Tongue (tissue), 2 donors: ENCODE data around the gene GP1BA. TPM values are rescaled to one million over a fixed set of nuclear protein-coding genes. Genes with fewer than 3 reads are reported as not detected.
A peak's percentile ranks its signal among the peaks of the same experiment; 100 is the strongest.

ENCODE experiments used
- DNase-seq: peaks from one replicate; pipeline ENCODE4 v3.0.0-alpha.2; 2015
- total RNA-seq: library from RNA; depleted of rRNA; stranded (reverse); fragments of >200 nt; gene quantifications from one replicate; pipeline ENCODE4 v1.2.3, GENCODE V29; 2014

GP1BA gene
- total RNA-seq, 1 donor from 2014 or later: not detected

DNA sequence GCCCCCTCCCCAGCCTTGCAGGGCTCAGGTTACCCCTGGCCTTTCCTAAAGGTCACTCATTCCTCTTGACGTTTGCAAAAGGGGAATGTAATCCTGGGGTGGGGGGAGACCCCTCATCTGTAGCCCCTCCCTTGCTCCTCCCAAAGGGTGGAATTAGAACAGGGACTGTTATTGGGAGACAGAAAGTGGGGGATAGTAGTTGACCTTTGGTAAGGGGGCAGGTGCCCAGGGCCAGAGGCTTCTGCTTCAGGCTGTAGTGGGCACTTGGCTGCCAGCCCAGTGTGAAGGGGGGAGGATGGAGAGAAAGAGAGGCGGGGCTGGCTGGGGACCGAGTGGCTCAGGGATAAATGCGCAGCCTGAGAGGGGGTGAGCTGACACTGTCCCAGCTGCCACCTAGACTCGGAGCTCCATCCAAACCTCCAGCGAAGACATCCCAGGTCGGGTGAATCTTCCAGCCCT is 18.7 kb downstream of the GP1BA start, which contains the start of gene ENO3:
Gene ENO3 (plus strand): TSS at position 374 of the 459 bp plus-strand sequence. CDS start 711 bp downstream, outside the sequence.
- DNase-seq: peak; percentile 82

- peak; percentile 78 for DNase-seq
These were observed 19.4 kb downstream of the GP1BA start for GRCh38 chr17:4951486-4951885.

GRCh38 chr17:4953451-4953961 is 21.4 kb downstream of the GP1BA start:
- peak; percentile 85 for DNase-seq

GRCh38 chr17:4955091-4955490 is 23.0 kb downstream of the GP1BA start:
- no peak for DNase-seq

DNA sequence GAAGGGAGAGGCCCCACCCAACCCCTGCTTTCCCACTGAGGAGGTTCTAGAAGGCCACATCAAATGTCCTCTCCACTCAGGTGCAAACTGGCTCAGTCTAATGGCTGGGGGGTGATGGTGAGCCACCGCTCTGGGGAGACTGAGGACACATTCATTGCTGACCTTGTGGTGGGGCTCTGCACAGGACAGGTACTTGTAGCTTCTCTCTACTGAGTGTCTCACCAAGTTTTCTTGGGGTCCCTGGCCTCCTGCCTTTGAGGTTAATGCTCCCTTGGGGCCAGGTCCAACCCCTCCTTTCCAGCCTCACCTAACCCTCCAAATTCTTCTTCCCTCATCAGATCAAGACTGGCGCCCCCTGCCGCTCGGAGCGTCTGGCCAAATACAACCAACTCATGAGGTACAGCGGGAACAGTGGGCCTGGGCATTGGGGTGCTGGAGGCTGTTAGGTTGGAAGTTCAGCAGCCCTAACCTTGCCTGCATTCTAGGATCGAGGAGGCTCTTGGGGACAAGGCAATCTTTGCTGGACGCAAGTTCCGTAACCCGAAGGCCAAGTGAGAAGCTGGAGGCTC is 24.5 kb downstream of the GP1BA start:
- no peak for DNase-seq

GRCh38 chr17:4958102-4958501 is 26.0 kb downstream of the GP1BA start:
- no peak for DNase-seq

- no peak for DNase-seq
These were observed 27.3 kb downstream of the GP1BA start for GRCh38 chr17:4959261-4959965.

GRCh38 chr17:4960279-4960922 is 28.3 kb downstream of the GP1BA start:
- no peak for DNase-seq

DNA sequence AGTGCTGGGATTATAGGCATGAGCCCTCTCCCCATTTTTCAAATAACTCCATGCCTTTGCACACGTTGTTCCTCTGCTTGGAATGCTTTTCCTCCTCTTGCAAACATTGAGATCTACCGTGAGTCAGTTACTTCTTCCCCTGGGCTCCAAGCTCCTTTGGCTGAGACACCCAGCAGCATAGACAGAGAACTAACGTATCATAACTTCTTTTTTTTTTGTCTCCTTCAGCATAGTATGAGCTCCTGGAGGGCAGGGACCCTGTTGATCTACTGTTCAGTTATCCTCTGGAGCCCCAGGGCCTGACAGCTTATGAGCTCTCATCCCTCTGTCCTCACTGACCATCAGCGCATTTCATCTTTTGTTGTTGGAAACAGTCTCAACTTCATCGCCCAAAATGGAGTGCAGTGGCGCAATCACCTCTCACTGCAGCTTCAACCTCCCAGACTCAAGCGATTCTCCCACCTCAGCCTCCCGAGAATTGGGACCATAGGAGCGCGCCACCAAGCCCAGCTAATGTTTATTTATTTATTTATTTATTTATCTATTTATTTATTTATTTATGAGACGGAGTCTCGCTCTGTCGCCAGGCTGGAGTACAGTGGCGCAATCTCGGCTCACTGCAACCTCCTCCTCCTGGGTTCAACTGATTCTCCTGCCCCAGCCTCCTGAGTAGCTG is 33.4 kb downstream of the GP1BA start:
- DNase-seq: no peak

DNA sequence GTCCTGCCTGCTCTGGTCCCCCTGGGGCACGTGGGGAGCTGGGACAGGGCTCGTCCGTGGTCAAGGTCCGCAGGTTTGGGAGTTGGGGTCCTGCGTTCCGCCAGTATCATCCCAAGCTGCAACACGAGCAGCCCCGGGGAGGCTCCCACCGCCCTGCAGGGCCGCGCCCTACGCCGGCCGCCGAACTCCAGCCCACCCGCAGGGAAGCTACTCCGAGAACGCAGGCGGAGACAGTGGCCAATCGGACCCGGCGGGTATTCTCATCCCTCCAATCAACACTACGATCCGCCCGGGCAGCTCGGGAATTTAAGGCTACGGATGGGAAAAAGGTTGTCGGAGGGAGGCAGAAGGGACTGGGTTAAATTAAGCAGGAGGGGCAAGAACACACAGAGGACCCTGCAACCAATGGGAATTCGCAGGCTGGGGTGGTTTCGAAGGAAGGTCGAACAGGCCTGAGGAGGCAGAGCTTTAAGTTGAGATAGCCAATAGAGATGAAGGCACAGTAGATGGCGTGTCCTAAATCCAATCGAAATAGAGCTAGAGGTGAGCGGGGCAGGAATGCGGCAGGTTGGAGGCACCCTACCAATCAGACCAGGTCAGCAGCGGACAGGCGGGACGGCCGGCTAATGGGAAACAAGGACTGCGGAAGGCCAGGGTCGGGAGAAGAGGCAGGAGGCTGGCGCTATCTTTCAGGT is 34.9 kb downstream of the GP1BA start:
- DNase-seq: peak; percentile 100

DNA sequence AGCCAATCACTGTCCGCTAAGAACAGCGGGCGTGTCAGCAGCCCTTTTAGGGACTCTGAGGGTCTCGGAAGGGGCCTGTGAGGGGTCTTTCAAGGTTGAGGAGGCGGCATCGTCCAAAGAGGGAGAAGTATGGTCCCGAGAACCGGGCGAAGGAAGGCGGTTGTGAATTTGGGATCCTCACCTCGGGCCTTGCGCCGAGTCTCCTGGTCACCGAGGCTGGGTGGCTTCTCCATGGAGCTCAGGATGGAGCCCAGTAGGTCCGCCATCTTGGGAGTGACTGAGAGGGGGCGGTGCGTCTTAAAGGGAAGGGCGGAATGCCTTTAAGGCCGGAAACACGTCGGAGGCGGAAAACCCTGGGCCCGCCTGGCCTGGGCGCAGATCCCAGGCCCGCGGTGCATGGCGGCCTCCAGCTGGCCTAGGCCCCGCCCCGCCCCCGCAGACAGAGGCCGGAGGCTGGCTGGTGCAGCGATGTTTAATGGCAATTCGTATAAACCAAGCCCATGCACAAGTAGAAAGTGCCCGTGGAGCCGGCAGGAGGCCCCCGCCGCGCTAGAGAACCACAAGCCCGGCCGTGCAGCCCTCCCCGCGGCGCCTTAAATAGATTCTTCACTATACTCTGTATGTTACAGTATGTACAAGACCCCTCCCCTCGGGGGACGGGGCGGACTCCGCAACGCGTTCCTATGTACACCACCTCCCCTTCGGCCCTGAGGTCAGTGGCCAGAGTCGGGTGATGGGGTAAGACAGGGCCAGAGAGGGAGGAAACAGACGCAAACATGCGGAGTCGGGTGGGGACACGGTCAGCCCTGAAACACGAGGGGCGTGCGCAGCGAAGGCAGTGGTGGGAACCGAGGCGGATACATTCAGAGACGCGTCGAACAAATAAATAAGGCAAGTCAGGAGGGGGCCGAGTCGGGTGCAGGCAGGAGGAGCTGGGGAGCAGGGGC is 35.7 kb downstream of the GP1BA start, which contains the start of gene SPAG7:
Gene SPAG7 (minus strand): TSS at position 279 of the 947 bp plus-strand sequence. CDS start 13 bp downstream, at position 266.
- peak; percentile 98 for DNase-seq

DNA sequence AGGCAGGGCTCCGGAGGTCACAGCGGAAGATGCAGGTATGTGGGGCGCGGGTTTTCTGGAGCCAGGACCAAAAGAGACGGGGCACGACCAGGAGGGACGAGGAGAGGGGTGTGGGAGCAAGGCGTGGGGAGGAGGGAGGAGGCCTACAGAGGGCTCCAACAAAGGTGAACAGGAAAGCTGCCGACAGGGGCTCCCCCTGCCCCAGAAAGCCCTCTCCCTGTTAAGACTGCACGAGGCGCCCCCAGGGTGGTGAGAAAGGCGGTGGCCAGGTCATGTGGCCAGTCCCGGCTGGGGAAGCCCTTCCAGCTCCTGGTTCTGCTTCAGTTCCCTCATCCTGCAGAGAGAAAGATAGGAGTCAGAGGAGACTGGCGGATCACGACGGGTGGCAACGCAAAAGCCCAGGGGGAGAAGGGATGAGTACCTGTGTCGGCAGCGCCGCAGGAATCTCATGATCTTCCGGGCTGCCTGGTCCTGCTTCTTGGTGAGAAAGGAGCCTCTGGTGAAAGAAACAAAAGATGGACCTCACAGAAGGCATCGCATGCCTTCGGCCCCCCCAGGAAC is 36.5 kb downstream of the GP1BA start:
- DNase-seq: peak; percentile 40

DNA sequence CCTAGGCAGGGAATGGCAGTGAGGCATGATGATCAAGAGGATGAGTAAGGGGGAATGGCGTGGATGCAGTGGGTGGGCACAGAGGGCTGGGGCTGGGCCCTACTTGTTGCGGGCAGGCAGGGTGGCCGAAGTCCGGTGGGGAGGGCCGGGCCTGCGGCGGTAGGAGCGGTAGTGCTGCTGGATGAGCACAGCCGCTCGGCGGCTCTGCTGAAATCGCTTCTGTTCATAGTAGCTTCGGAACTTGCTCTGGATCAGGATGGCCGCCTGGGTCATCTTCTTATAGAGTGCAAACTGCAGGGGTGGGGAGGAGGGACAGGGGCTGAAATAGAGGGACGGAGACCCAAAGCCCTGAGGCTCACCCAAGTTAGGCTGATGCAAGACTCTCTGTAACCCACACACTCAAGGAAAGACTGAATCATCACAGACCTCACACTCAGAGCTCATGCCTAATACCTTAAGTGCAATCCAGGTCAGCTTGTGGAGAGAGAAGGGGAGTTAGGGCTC is 37.0 kb downstream of the GP1BA start:
- DNase-seq: no peak

DNA sequence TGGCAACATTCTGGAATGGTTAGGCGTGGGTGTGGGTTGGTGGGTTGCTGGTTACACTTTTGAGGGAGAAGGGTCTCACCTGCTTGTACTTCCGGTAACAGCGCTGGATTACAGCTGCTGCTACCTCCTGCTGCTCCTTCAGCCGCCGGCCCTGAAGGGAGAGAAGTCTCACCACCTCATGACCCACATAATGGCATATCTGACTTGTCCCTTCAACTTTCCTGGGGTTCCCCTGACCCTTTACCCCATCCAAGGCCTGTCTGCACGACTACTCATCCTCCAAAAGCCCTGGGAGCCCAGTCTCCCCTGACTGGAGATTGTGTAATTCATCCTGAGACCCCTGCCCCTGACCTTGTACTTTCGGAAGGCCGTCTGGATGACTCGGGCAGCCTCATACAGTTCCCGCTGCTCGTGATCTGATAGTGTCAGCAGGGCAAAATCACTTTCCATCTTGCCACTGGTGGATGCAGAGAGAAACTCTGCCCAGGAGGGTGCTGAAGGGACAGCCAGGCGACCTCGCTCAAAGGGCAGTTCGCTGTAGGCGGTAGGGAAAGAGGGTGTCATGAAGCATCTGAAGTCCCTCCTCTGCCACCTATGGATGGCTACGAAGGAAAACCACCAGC is 37.6 kb downstream of the GP1BA start:
- DNase-seq: no peak

DNA sequence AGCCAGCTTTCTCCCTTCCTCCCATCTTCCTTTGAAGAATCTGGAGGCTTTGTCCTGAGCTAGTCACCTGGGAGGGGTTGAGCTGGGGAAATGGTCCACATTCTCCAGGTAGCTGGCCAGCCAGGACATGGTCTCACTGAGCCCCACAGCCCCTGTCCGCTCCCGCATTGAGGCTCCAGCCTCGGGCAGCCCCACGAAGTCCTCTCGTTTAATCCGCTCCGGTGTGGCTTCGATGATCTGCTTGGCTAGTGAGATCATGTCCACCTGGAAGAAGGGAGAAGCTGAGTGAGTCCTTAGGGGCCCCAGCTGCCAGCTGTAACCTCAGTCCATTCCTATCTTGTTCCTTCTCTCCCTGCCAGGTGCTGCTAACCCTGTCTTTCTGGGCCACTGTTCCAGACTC is 38.2 kb downstream of the GP1BA start:
- no peak for DNase-seq

DNA sequence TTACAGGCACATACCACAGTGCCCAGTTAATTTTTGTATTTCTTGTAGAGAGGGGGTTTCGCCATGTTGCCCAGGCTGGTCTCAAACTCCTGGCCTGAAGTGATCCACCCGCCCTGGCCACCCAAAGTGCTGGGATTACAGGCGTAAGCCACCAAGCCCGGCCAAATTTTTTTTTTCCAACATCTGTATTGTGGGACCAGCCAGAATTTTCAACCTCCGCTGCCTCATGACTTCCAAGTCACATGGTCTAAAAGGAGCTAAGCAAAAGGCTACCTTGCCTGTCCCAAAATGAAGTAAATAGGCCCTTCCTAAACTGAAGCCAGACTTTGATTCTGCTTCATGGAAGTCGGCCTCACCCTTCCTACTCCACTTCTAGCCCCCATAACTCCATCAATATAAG is 39.7 kb downstream of the GP1BA start:
- no peak for DNase-seq

DNA sequence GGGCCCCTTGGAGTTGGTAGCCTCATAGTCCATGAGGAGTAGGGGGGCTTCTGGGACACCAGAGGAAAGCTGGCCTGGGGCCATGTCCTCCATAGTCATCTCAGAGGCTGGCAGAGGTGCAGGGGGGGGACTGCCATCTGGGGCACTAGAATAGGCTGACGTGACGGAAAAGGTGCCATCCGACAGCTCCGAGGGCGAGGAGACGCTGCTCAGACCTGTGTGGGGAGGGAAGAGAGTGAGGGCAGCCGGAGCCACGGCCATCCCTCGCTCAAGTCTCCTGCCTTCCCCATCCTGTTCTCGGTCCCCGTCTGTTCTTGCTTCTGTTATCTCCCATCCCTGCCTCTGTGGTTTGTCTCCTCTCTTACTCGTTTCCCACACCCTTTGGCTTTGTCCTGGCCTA is 40.2 kb downstream of the GP1BA start:
- no peak for DNase-seq

DNA sequence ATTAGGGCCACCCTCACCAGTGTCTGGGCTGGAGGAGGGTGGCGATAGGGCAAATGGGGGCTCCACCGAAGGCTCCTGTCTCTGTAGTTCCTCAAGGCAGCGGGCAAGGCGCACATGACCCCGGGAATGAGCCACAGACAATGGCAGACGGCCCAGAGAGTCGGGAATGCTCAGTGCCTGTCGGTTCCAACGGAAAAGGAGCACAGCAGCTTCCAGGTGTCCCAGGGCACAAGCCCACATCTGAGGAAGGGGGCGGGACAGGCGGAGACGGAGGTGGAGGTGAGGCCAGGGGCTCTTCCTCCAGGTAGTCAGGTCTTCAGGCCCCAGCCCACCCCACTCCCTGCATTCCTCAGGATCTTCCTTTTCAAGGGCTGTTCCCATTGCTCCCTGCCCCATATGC is 40.7 kb downstream of the GP1BA start:
- DNase-seq: no peak

DNA sequence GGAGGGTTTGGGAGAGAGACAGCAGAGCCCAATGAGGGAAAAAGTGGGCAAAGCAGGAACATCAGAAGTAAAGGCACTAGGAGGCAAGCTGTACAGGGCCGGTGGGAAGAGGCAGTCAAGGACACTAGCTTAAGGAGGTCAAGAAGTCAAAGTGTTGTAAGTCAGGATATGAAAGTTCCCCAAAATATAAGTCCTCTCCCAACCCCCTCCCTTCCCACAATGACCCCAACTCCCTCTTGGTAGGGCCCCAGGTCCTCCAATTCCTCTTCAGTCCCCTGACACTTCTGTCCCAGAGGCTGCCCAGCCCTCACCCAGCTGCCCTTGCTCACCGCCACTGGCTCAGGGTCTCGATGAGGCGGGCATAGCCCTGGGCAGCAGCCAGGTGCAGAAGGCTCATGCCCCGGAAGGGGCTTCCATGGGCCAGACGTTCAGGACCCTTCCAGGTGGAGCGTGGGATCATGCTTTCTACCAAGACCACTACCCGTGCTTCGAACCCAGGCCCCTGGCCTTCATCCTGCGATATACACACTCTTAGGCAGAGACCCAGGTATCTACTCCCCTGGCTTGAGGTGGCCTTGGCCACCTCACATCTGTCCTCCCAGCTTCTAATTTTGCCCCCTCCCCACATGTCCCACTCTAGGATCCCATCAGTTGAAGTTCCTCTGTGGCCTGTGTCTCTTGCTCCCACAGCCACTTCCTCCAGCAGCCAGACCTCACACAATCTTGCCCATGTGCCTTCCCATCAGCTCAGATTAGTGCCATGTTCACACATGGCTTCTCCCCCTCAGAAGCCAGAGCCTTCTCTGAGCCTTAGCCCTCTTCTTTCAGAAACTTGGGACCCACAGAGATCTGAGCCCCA is 41.4 kb downstream of the GP1BA start:
- DNase-seq: no peak
